GM12878 (cell line): ENCODE data around the gene CXorf65.
A peak's percentile ranks its signal among the peaks of the same experiment; 100 is the strongest.

Experiments
- BMI1 ChIP-seq: fragments of 450-650 bp; IDR thresholded peaks from 2 replicates; pipeline ENCODE4 v1.6.1; 2016; ENCODE audit warnings: mild to moderate bottlenecking, moderate library complexity, borderline replicate concordance
- CEBPB ChIP-seq, 2 experiments: fragments of 150-350 bp in 1 of 2; IDR thresholded peaks; 2 replicates each; pipeline ENCODE4 v1.6.1; 2012 to 2014; ENCODE audit warnings: low read depth in 2 of 2, low read length in 2 of 2, borderline replicate concordance in 1 of 2, inconsistent platforms in 1 of 2
- CHD2 ChIP-seq: IDR thresholded peaks from 2 replicates; pipeline ENCODE4 v1.6.1; 2011; ENCODE audit warnings: low read depth, low read length, improper control_type of control experiment, borderline replicate concordance
- JUNB ChIP-seq: IDR thresholded peaks from 2 replicates; pipeline ENCODE4 v1.6.1; 2016; ENCODE audit warnings: antibody characterized with exemption, mild to moderate bottlenecking
- SMAD1 ChIP-seq: fragments of 450-650 bp; IDR thresholded peaks from 2 replicates; pipeline ENCODE4 v1.6.1; 2018; ENCODE audit warnings: mild to moderate bottlenecking, low read depth; ENCODE audit not compliant: partially characterized antibody
- SMC3 ChIP-seq: IDR thresholded peaks from 2 replicates; pipeline ENCODE4 v1.6.1; 2011; ENCODE audit warnings: low read length, improper control_type of control experiment, borderline replicate concordance
- STAT3 ChIP-seq: IDR thresholded peaks from 2 replicates; pipeline ENCODE4 v1.6.1; 2011; ENCODE audit warnings: low read depth, low read length, improper control_type of control experiment
- TF ChIP-seq, protein P1 (sequence below), 3 experiments: IDR thresholded peaks in 2 of 3; conservative IDR thresholded peaks in 1 of 3; 2 replicates each; pipeline ENCODE4 v1.5.1; 2011; ENCODE audit warnings: low read depth in 3 of 3, low read length in 3 of 3, mild to moderate bottlenecking in 3 of 3, control low read depth in 2 of 3, moderate library complexity in 2 of 3, inconsistent platforms in 1 of 3, mixed read lengths in 1 of 3; ENCODE audit not compliant: control insufficient read depth in 2 of 3, insufficient read depth in 1 of 3; ENCODE audit errors: extremely low read depth in 1 of 3
- TF ChIP-seq, protein P2 (sequence below): IDR thresholded peaks from 2 replicates; pipeline ENCODE4 v1.6.1; 2011; ENCODE audit warnings: low read depth, mild to moderate bottlenecking, low read length, moderate library complexity, borderline replicate concordance; ENCODE audit errors: extremely low read depth
- TF ChIP-seq, protein P3 (sequence below): fragments of 450-650 bp; IDR thresholded peaks from 2 replicates; pipeline ENCODE4 v1.6.1; 2017; ENCODE audit warnings: mild to moderate bottlenecking, moderate library complexity

DNA sequence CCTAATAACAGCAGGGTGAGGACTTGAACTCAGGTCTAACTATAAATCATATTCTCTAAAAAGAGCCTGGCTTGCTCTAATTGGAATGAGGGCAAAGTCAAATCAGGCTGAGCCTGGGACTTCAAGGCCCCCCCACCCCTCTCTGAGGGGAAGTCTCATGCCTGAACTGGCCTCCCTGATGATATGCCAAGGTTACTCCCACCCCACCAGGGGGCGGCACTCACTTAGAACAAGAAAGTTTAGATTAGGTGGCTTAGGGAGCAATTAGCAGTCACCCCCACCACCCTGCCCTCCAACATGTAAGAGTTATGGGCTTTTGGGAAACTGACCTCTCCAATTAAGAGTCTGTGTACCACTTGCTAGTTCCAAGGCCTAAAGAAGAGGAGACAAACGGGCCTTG, 8.2 kb downstream of the CXorf65 start:
- TF ChIP-seq, protein P1, sequence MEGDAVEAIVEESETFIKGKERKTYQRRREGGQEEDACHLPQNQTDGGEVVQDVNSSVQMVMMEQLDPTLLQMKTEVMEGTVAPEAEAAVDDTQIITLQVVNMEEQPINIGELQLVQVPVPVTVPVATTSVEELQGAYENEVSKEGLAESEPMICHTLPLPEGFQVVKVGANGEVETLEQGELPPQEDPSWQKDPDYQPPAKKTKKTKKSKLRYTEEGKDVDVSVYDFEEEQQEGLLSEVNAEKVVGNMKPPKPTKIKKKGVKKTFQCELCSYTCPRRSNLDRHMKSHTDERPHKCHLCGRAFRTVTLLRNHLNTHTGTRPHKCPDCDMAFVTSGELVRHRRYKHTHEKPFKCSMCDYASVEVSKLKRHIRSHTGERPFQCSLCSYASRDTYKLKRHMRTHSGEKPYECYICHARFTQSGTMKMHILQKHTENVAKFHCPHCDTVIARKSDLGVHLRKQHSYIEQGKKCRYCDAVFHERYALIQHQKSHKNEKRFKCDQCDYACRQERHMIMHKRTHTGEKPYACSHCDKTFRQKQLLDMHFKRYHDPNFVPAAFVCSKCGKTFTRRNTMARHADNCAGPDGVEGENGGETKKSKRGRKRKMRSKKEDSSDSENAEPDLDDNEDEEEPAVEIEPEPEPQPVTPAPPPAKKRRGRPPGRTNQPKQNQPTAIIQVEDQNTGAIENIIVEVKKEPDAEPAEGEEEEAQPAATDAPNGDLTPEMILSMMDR (IDR thresholded peaks at IDR 0.05 in 2 of 3, conservative IDR thresholded peaks at IDR 0.05 in 1 of 3; ENCODE audit: control insufficient read depth in 2 of 3, extremely low read depth in 1 of 3, insufficient read depth in 1 of 3, low read depth in 3 of 3, low read length in 3 of 3) = peak; percentile 53 to 81 (median 65); a peak in 5 of 6 replicates
- TF ChIP-seq SMAD1 (no peak), STAT3 (no peak), CHD2 (no peak), SMC3 (peak; percentile 85), JUNB (no peak), CEBPB (IDR thresholded peaks at IDR 0.05; ENCODE audit: borderline replicate concordance in 1 of 2, low read depth in 2 of 2, low read length in 2 of 2) (no peak), BMI1 (no peak)
- TF ChIP-seq, protein P2, sequence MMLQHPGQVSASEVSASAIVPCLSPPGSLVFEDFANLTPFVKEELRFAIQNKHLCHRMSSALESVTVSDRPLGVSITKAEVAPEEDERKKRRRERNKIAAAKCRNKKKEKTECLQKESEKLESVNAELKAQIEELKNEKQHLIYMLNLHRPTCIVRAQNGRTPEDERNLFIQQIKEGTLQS = no peak
- TF ChIP-seq, protein P3, sequence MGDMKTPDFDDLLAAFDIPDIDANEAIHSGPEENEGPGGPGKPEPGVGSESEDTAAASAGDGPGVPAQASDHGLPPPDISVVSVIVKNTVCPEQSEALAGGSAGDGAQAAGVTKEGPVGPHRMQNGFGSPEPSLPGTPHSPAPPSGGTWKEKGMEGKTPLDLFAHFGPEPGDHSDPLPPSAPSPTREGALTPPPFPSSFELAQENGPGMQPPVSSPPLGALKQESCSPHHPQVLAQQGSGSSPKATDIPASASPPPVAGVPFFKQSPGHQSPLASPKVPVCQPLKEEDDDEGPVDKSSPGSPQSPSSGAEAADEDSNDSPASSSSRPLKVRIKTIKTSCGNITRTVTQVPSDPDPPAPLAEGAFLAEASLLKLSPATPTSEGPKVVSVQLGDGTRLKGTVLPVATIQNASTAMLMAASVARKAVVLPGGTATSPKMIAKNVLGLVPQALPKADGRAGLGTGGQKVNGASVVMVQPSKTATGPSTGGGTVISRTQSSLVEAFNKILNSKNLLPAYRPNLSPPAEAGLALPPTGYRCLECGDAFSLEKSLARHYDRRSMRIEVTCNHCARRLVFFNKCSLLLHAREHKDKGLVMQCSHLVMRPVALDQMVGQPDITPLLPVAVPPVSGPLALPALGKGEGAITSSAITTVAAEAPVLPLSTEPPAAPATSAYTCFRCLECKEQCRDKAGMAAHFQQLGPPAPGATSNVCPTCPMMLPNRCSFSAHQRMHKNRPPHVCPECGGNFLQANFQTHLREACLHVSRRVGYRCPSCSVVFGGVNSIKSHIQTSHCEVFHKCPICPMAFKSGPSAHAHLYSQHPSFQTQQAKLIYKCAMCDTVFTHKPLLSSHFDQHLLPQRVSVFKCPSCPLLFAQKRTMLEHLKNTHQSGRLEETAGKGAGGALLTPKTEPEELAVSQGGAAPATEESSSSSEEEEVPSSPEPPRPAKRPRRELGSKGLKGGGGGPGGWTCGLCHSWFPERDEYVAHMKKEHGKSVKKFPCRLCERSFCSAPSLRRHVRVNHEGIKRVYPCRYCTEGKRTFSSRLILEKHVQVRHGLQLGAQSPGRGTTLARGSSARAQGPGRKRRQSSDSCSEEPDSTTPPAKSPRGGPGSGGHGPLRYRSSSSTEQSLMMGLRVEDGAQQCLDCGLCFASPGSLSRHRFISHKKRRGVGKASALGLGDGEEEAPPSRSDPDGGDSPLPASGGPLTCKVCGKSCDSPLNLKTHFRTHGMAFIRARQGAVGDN = no peak
